ENCODE results near the gene CCNL2. TPM values are rescaled to one million over a fixed set of nuclear protein-coding genes. Genes with fewer than 3 reads are reported as not detected.

CCNL2 gene
- total and polyA plus RNA-seq, 2 donors (not counting 1 experiment from before 2014, with no cell fraction given): 102 to 116 TPM

DNA sequence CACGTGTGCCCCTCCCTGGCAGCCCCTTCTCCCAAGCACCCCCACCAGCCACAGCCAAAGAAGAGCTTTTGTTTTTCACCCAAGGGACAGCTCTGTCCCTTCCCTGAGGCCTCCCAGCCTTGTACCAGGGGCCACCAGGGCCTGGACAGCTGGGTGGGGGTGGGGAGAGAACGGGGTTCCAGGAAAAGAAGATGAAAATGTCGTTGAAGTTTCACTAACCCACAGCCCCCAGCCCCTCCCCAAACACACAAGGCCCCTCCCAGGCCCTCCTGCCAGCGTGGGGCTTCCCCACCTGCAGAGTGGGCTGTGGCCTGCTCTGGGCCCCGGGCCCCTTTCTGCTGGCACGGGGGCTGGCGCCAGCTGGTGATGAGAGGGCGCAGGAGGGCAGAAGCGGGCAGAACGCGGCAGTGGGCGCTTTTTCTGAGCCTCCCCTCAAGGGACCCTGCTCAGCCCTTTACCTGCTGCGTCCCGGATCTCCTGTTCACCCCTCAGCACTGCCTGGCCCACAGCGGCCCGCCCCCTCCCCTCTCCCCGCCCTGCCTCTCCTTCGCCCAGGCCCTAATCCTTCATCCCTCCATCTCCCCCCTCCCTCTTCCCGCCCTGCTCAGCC, 27.5 kb upstream of the CCNL2 start:
- H3K9ac ChIP-seq (ENCODE audit: insufficient read depth, low read length): no peak overlapping the region
- H3K4me3 ChIP-seq (replicated peaks in 1 of 4; ENCODE audit: control extremely low read depth in 1 of 4, insufficient read depth in 1 of 4, low read depth in 3 of 4, low read length in 4 of 4): no peak overlapping the region
- no peaks in the 10 kb centered on the region for H3K79me2 ChIP-seq (ENCODE audit: control insufficient read depth, insufficient read depth, low read length)
- TF ChIP-seq EZH2 (IDR thresholded peaks at IDR 0.05; ENCODE audit: low read length, missing control alignments) (no peak), CTCF (conservative IDR thresholded peaks at IDR 0.05 in 1 of 2, IDR thresholded peaks at IDR 0.05 in 1 of 2; ENCODE audit: low read depth in 1 of 2, low read length in 2 of 2) (no peak)
- H2AFZ ChIP-seq (ENCODE audit: low read length): no peak overlapping the region
- H3K9me3 ChIP-seq (ENCODE audit: control insufficient read depth, insufficient read depth, low read depth, low read length): no peaks in the 10 kb centered on the region
- no peaks in the 10 kb centered on the region for H3K27me3 ChIP-seq (ENCODE audit: control insufficient read depth, insufficient read depth, low read length)
- peaks cover 13% of the 10 kb centered on the region for H3K4me1 ChIP-seq (ENCODE audit: control insufficient read depth, extremely low read depth, insufficient read depth, low read length)
- H4K20me1 ChIP-seq (ENCODE audit: control insufficient read depth, extremely low read depth, insufficient read depth, low read length): no peaks in the 10 kb centered on the region
- no peak overlapping the region for H3K4me2 ChIP-seq (ENCODE audit: extremely low read depth, insufficient read depth, low read length)
- no peak overlapping the region for H3K27ac ChIP-seq (ENCODE audit: insufficient read depth, low read length)
- no peak for DNase-seq (ENCODE audit: low read depth in 2 of 2)
- no peaks in the 10 kb centered on the region for H3K36me3 ChIP-seq (ENCODE audit: control insufficient read depth, insufficient read depth, low read length)

DNA sequence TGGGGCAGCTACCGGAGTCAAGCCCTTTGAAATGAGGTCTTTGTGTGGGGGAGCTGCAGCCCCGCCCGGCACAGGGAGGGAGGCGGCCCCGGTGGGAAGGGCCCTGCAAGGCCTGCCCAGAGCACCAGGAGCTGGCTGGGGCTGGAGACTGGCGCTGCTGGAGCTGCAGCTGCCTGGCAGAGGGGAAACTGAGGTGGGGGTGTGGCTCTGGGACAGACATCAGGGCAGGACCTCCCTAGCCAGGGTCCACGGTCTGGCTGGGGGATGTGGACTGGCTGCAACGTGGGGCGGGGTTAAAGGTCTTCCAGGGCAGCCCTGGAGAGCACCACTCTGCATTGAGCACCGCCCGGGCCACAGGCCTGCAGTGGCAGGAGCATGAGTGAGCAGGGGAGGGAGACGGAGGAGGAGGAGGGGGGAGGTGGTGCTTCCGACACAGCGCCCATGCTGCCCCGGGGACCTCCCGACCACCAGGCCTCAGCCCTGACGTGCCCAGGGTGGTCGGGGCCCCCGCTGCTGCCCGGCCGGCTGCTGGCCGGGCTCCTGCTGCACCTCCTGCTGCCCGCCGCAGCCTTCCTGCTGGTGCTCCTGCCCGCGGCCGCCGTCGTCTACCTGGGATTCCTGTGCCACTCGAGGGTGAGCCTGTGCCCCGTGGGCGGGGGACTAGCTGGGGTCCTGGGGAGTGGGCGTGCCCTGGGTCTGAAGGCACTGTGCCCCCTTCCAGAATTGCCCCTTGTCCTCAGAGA, 26.8 kb upstream of the CCNL2 start:
- no peak overlapping the region for H2AFZ ChIP-seq (ENCODE audit: low read length)
- no peak for DNase-seq (ENCODE audit: low read depth in 2 of 2)

GRCh38 chr1:1425426-1425752, 26.3 kb upstream of the CCNL2 start:
- TF ChIP-seq CTCF (conservative IDR thresholded peaks at IDR 0.05 in 1 of 2, IDR thresholded peaks at IDR 0.05 in 1 of 2; ENCODE audit: low read depth in 1 of 2, low read length in 2 of 2) (no peak), EZH2 (IDR thresholded peaks at IDR 0.05; ENCODE audit: low read length, missing control alignments) (no peak)
- H3K9ac ChIP-seq (ENCODE audit: insufficient read depth, low read length): no peak overlapping the region
- no peak overlapping the region for H2AFZ ChIP-seq (ENCODE audit: low read length)
- H3K4me1 ChIP-seq (ENCODE audit: control insufficient read depth, extremely low read depth, insufficient read depth, low read length): peaks cover 10% of the 10 kb centered on the region
- no peaks in the 10 kb centered on the region for H3K27me3 ChIP-seq (ENCODE audit: control insufficient read depth, insufficient read depth, low read length)
- H3K9me3 ChIP-seq (ENCODE audit: control insufficient read depth, insufficient read depth, low read depth, low read length): no peaks in the 10 kb centered on the region
- no peaks in the 10 kb centered on the region for H3K79me2 ChIP-seq (ENCODE audit: control insufficient read depth, insufficient read depth, low read length)
- H3K4me3 ChIP-seq (replicated peaks in 1 of 4; ENCODE audit: control extremely low read depth in 1 of 4, insufficient read depth in 1 of 4, low read depth in 3 of 4, low read length in 4 of 4): no peak overlapping the region
- no peaks in the 10 kb centered on the region for H3K36me3 ChIP-seq (ENCODE audit: control insufficient read depth, insufficient read depth, low read length)
- H4K20me1 ChIP-seq (ENCODE audit: control insufficient read depth, extremely low read depth, insufficient read depth, low read length): no peaks in the 10 kb centered on the region
- DNase-seq (ENCODE audit: low read depth in 2 of 2): no peak
- H3K4me2 ChIP-seq (ENCODE audit: extremely low read depth, insufficient read depth, low read length): no peak overlapping the region
- no peak overlapping the region for H3K27ac ChIP-seq (ENCODE audit: insufficient read depth, low read length)

More for the DNA sequence above, 26.8 kb upstream of the CCNL2 start:
- Histone ChIP-seq H3K27me3 (ENCODE audit: control insufficient read depth, insufficient read depth, low read length) (no peaks in the 10 kb centered on the region), H3K27ac (ENCODE audit: insufficient read depth, low read length) (no peak overlapping the region), H3K9ac (ENCODE audit: insufficient read depth, low read length) (no peak overlapping the region), H4K20me1 (ENCODE audit: control insufficient read depth, extremely low read depth, insufficient read depth, low read length) (no peaks in the 10 kb centered on the region), H3K9me3 (ENCODE audit: control insufficient read depth, insufficient read depth, low read depth, low read length) (no peaks in the 10 kb centered on the region), H3K36me3 (ENCODE audit: control insufficient read depth, insufficient read depth, low read length) (no peaks in the 10 kb centered on the region), H3K4me2 (ENCODE audit: extremely low read depth, insufficient read depth, low read length) (no peak overlapping the region), H3K79me2 (ENCODE audit: control insufficient read depth, insufficient read depth, low read length) (no peaks in the 10 kb centered on the region), H3K4me3 (replicated peaks in 1 of 4; ENCODE audit: control extremely low read depth in 1 of 4, insufficient read depth in 1 of 4, low read depth in 3 of 4, low read length in 4 of 4) (no peak overlapping the region), H3K4me1 (ENCODE audit: control insufficient read depth, extremely low read depth, insufficient read depth, low read length) (peaks cover 13% of the 10 kb centered on the region)
- no peak for TF ChIP-seq EZH2 (IDR thresholded peaks at IDR 0.05; ENCODE audit: low read length, missing control alignments)
- TF ChIP-seq CTCF (conservative IDR thresholded peaks at IDR 0.05 in 1 of 2, IDR thresholded peaks at IDR 0.05 in 1 of 2; ENCODE audit: low read depth in 1 of 2, low read length in 2 of 2): no peak

Data from fibroblast of lung (primary cell).